Fibroblast of lung (primary cell): ENCODE results near the gene TUNAR. TPM values are rescaled to one million over a fixed set of nuclear protein-coding genes. Genes with fewer than 3 reads are reported as not detected.

ENCODE experiments used
- DNase-seq, 2 donors: peaks; one replicate each; pipeline versions ENCODE4 v3.0.0 to v3.0.0-alpha.2; 2010; ENCODE audit warnings: low read depth in 2 of 2
- H2AFZ ChIP-seq: 2 replicates; pipeline ENCODE4 v1.5.1; 2012; ENCODE audit warnings: low read length, control low read depth, inconsistent platforms
- H3K27ac ChIP-seq: 2 replicates; pipeline ENCODE4 v1.5.1; 2011; ENCODE audit warnings: low read length, control low read depth; ENCODE audit not compliant: insufficient read depth
- H3K27me3 ChIP-seq: 2 replicates; pipeline ENCODE4 v1.5.1; 2011; ENCODE audit warnings: mild to moderate bottlenecking, low read length; ENCODE audit not compliant: control insufficient read depth, insufficient read depth
- H3K36me3 ChIP-seq: 2 replicates; pipeline ENCODE4 v1.5.1; 2011; ENCODE audit warnings: low read length; ENCODE audit not compliant: control insufficient read depth, insufficient read depth
- H3K4me1 ChIP-seq: 2 replicates; pipeline ENCODE4 v1.5.1; 2011; ENCODE audit warnings: low read length; ENCODE audit not compliant: control insufficient read depth, insufficient read depth; ENCODE audit errors: extremely low read depth
- H3K4me2 ChIP-seq: 2 replicates; pipeline ENCODE4 v1.5.1; 2011; ENCODE audit warnings: low read length, control low read depth; ENCODE audit not compliant: insufficient read depth; ENCODE audit errors: extremely low read depth
- H3K4me3 ChIP-seq, 4 experiments: fragments of 200-600 bp in 1 of 4; sonication (generic) in 1 of 4; replicated peaks in 1 of 4; 2 replicates each; pipeline ENCODE4 v1.5.1; 2011 to 2016; ENCODE audit warnings: low read length in 4 of 4, low read depth in 3 of 4, mild to moderate bottlenecking in 3 of 4, control low read depth in 2 of 4, inconsistent platforms in 1 of 4, mixed read lengths in 1 of 4; ENCODE audit not compliant: insufficient read depth in 1 of 4; ENCODE audit errors: control extremely low read depth in 1 of 4
- H3K79me2 ChIP-seq: 2 replicates; pipeline ENCODE4 v1.5.1; 2012; ENCODE audit warnings: mild to moderate bottlenecking, low read length, inconsistent platforms; ENCODE audit not compliant: control insufficient read depth, insufficient read depth
- H3K9ac ChIP-seq: 2 replicates; pipeline ENCODE4 v1.5.1; 2011; ENCODE audit warnings: mild to moderate bottlenecking, low read length, control low read depth; ENCODE audit not compliant: insufficient read depth
- H3K9me3 ChIP-seq: 2 replicates; pipeline ENCODE4 v1.5.1; 2012; ENCODE audit warnings: low read depth, low read length; ENCODE audit not compliant: control insufficient read depth, insufficient read depth
- H4K20me1 ChIP-seq: 2 replicates; pipeline ENCODE4 v1.5.1; 2011; ENCODE audit warnings: low read length; ENCODE audit not compliant: control insufficient read depth, insufficient read depth; ENCODE audit errors: extremely low read depth
- EZH2 ChIP-seq: IDR thresholded peaks from 2 replicates; pipeline ENCODE4 v1.5.1; 2012; ENCODE audit warnings: low read length, control low read depth, mild to moderate bottlenecking; ENCODE audit errors: missing control alignments
- polyA plus RNA-seq, 2 donors: library from polyadenylated mRNA; depleted of rRNA in 1 of 2; stranded (reverse) in 1 of 2; unstranded in 1 of 2; fragments of >200 nt; gene quantifications; 2 replicates each; pipeline ENCODE4 v1.2.1, GENCODE V29; 2011 to 2012; ENCODE audit warnings: missing spikeins in 1 of 2
- total RNA-seq: library from RNA; depleted of rRNA; stranded (reverse); fragments of >200 nt; gene quantifications from 2 replicates; pipeline ENCODE4 v1.2.1, GENCODE V29; 2014
- TF ChIP-seq, protein P1 (sequence below), 2 donors: IDR thresholded peaks in 1 of 2; conservative IDR thresholded peaks in 1 of 2; 1 replicate in 1 of 2; 2 replicates in 1 of 2; pipeline ENCODE4 v1.5.1; 2011 to 2012; ENCODE audit warnings: low read length in 2 of 2, control low read depth in 1 of 2, inconsistent platforms in 1 of 2, low read depth in 1 of 2, mild to moderate bottlenecking in 1 of 2

The TUNAR gene
- total and polyA plus RNA-seq, 2 donors (not counting 1 experiment from before 2014, with no cell fraction given) = not detected

DNA sequence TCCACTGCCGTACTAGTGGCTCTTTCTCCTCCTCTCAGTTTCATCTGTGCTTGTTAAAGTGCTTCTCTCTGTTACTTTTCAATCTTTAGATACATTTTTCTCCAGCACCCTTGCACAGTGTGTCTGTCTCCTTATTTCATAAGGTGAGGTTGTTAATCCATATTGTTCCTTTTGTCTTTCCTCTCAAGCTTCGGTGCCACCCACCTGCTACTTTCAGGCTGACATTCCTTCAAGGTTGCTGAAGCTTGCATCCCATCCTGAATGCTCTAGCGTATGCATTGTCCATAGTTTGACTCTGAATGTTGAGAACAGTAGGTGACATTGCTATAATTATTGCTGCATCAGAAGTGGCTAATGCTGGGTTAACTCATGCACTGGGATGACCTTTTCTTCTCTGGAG lies 20.6 kb downstream of the TUNAR start:
- TF ChIP-seq, protein P1, sequence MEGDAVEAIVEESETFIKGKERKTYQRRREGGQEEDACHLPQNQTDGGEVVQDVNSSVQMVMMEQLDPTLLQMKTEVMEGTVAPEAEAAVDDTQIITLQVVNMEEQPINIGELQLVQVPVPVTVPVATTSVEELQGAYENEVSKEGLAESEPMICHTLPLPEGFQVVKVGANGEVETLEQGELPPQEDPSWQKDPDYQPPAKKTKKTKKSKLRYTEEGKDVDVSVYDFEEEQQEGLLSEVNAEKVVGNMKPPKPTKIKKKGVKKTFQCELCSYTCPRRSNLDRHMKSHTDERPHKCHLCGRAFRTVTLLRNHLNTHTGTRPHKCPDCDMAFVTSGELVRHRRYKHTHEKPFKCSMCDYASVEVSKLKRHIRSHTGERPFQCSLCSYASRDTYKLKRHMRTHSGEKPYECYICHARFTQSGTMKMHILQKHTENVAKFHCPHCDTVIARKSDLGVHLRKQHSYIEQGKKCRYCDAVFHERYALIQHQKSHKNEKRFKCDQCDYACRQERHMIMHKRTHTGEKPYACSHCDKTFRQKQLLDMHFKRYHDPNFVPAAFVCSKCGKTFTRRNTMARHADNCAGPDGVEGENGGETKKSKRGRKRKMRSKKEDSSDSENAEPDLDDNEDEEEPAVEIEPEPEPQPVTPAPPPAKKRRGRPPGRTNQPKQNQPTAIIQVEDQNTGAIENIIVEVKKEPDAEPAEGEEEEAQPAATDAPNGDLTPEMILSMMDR (conservative IDR thresholded peaks at IDR 0.05 in 1 of 2, IDR thresholded peaks at IDR 0.05 in 1 of 2; ENCODE audit: low read depth in 1 of 2, low read length in 2 of 2) = no peak
- TF ChIP-seq EZH2 = no peak
- H2AFZ ChIP-seq = no peak overlapping the region
- no peaks in the 10 kb centered on the region for H3K9me3 ChIP-seq
- H3K4me1 ChIP-seq = no peaks in the 10 kb centered on the region
- no peak overlapping the region for H3K4me2 ChIP-seq
- H3K79me2 ChIP-seq = no peaks in the 10 kb centered on the region
- no peak for DNase-seq
- H3K9ac ChIP-seq = no peak overlapping the region
- H3K27me3 ChIP-seq = no peaks in the 10 kb centered on the region
- H3K27ac ChIP-seq = no peak overlapping the region
- no peaks in the 10 kb centered on the region for H3K36me3 ChIP-seq
- H3K4me3 ChIP-seq = no peak overlapping the region
- H4K20me1 ChIP-seq = no peaks in the 10 kb centered on the region

DNA sequence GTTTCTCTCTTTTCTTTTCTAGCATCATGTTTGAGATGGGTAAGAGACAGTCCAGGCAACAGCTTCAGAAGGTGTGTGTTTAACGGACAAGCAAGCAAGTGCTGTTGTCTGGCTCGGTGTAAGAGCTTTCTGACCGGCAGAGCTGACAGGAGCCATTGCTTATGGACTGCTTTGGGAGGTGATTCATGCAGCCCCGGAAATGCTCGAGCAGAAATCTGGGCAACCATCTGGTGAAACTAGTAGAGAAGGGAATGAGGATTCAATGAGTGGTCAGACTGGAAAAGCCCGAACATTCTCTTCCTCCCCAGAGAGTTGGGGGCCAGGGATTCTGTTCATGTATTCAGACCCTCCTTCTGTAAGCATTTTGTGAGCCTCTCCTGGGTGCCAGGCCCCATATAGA lies 24.4 kb downstream of the TUNAR start:
- Histone ChIP-seq H3K36me3 (no peaks in the 10 kb centered on the region), H3K79me2 (no peaks in the 10 kb centered on the region), H4K20me1 (no peaks in the 10 kb centered on the region), H3K9me3 (no peaks in the 10 kb centered on the region), H3K9ac (no peak overlapping the region), H3K27ac (no peak overlapping the region), H3K27me3 (no peaks in the 10 kb centered on the region), H3K4me1 (no peaks in the 10 kb centered on the region), H2AFZ (no peak overlapping the region), H3K4me2 (no peak overlapping the region), H3K4me3 (no peak overlapping the region)
- DNase-seq = peak in 1 of 2 donors; percentile 81
- TF ChIP-seq, protein P1 (conservative IDR thresholded peaks at IDR 0.05 in 1 of 2, IDR thresholded peaks at IDR 0.05 in 1 of 2; ENCODE audit: low read depth in 1 of 2, low read length in 2 of 2) = no peak
- TF ChIP-seq EZH2 = no peak

DNA sequence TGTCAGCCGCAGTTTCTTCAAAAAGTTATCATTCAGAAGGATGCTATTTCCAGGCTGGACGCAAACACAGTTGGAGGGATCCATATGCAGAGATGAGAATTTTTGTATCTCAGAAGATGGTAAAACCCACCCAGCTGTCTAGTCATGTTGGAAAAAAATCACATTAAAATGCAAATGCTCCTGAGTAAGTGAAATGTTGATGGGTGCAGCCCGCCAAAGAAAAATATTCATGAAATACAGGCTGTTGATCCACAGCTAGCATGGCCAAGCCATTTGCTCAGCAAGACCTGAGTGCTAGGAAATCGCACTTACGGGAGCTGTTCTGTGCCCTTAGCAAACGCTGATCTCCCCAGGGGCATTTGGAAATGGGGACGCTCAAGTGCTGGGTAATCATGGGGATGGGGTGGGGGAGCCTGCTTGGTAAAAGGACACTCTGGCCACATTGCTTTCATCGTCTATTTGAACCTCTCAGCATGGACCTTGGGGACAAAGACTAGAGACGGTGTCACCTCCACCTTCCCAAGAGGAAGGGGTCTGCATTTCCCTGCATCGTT lies 25.7 kb downstream of the TUNAR start:
- TF ChIP-seq, protein P1 (conservative IDR thresholded peaks at IDR 0.05 in 1 of 2, IDR thresholded peaks at IDR 0.05 in 1 of 2; ENCODE audit: low read depth in 1 of 2, low read length in 2 of 2) = no peak
- no peak for TF ChIP-seq EZH2
- Histone ChIP-seq H3K4me3 (no peak overlapping the region), H3K4me1 (no peaks in the 10 kb centered on the region), H3K9me3 (no peaks in the 10 kb centered on the region), H4K20me1 (no peaks in the 10 kb centered on the region), H3K79me2 (no peaks in the 10 kb centered on the region), H3K9ac (no peak overlapping the region), H3K4me2 (no peak overlapping the region), H3K27ac (no peak overlapping the region), H2AFZ (no peak overlapping the region), H3K36me3 (no peaks in the 10 kb centered on the region), H3K27me3 (no peaks in the 10 kb centered on the region)
- no peak for DNase-seq
